Lower leg skin (tissue), 3 donors: Measurements from ENCODE around the gene GABARAPL2.

Experiments
- POLR2A ChIP-seq, 2 donors: fragments of 450-650 bp; IDR thresholded peaks; one replicate each; pipeline ENCODE4 v1.6.1; 2016 to 2017; ENCODE audit warnings: antibody characterized with exemption in 2 of 2, mild to moderate bottlenecking in 1 of 2, moderate library complexity in 1 of 2
- TF ChIP-seq, protein P1 (sequence below), 3 donors: fragments of 450-650 bp; IDR thresholded peaks; one replicate each; pipeline ENCODE4 v1.5.1; 2016; ENCODE audit warnings: antibody characterized with exemption in 3 of 3, mild to moderate bottlenecking in 3 of 3, moderate library complexity in 2 of 3

- TF ChIP-seq, protein P1, sequence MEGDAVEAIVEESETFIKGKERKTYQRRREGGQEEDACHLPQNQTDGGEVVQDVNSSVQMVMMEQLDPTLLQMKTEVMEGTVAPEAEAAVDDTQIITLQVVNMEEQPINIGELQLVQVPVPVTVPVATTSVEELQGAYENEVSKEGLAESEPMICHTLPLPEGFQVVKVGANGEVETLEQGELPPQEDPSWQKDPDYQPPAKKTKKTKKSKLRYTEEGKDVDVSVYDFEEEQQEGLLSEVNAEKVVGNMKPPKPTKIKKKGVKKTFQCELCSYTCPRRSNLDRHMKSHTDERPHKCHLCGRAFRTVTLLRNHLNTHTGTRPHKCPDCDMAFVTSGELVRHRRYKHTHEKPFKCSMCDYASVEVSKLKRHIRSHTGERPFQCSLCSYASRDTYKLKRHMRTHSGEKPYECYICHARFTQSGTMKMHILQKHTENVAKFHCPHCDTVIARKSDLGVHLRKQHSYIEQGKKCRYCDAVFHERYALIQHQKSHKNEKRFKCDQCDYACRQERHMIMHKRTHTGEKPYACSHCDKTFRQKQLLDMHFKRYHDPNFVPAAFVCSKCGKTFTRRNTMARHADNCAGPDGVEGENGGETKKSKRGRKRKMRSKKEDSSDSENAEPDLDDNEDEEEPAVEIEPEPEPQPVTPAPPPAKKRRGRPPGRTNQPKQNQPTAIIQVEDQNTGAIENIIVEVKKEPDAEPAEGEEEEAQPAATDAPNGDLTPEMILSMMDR (IDR thresholded peaks at IDR 0.05): no peak
- no peak for TF ChIP-seq POLR2A (IDR thresholded peaks at IDR 0.05)
Measured at GRCh38 chr16:75624921-75625334, 58.7 kb downstream of the GABARAPL2 start.
